Measurements from ENCODE around the gene ITGB5. TPM values are rescaled to one million over a fixed set of nuclear protein-coding genes. Genes with fewer than 3 reads are reported as not detected.

ITGB5 gene
- total RNA-seq, 1 donor from 2014 or later: 81.9 TPM

- Mint-ChIP-seq H3K4me3 (no peak overlapping the region), H3K27ac (ENCODE audit: unreplicated experiment) (peak overlapping the region; percentile 75), H3K4me1 (peaks cover 45% of the 10 kb centered on the region), H3K9me3 (no peaks in the 10 kb centered on the region), H3K27me3 (ENCODE audit: low read depth) (no peaks in the 10 kb centered on the region), H3K36me3 (ENCODE audit: low read depth) (peaks cover 3% of the 10 kb centered on the region)
- no peak for DNase-seq (ENCODE audit: low read depth, low spot score)
- TF ChIP-seq CTCF (conservative IDR thresholded peaks at IDR 0.05): no peak
Observed at GRCh38 chr3:124771083-124771445, 116.1 kb downstream of the ITGB5 start.

GRCh38 chr3:124770336-124771082 is 116.7 kb downstream of the ITGB5 start:
- TF ChIP-seq CTCF (conservative IDR thresholded peaks at IDR 0.05): no peak
- Mint-ChIP-seq H3K27ac (ENCODE audit: unreplicated experiment) (peak overlapping the region; percentile 75), H3K27me3 (ENCODE audit: low read depth) (no peaks in the 10 kb centered on the region), H3K4me3 (no peak overlapping the region), H3K9me3 (no peaks in the 10 kb centered on the region), H3K4me1 (peaks cover 45% of the 10 kb centered on the region), H3K36me3 (ENCODE audit: low read depth) (peaks cover 3% of the 10 kb centered on the region)
- DNase-seq (ENCODE audit: low read depth, low spot score): no peak

- Mint-ChIP-seq H3K4me3 (no peak overlapping the region), H3K27me3 (ENCODE audit: low read depth) (no peaks in the 10 kb centered on the region), H3K36me3 (ENCODE audit: low read depth) (no peaks in the 10 kb centered on the region), H3K9me3 (no peaks in the 10 kb centered on the region), H3K4me1 (peaks cover 37% of the 10 kb centered on the region), H3K27ac (ENCODE audit: unreplicated experiment) (no peak overlapping the region)
- no peak for DNase-seq (ENCODE audit: low read depth, low spot score)
- no peak for TF ChIP-seq CTCF (conservative IDR thresholded peaks at IDR 0.05)
Observed at GRCh38 chr3:124769462-124769861, 117.7 kb downstream of the ITGB5 start.

GRCh38 chr3:124768812-124769211 is 118.4 kb downstream of the ITGB5 start:
- H3K27ac Mint-ChIP-seq (ENCODE audit: unreplicated experiment): no peak overlapping the region
- no peak for DNase-seq (ENCODE audit: low read depth, low spot score)

GRCh38 chr3:124767691-124768090 is 119.5 kb downstream of the ITGB5 start:
- H3K27me3 Mint-ChIP-seq (ENCODE audit: low read depth): no peaks in the 10 kb centered on the region
- no peak for DNase-seq (ENCODE audit: low read depth, low spot score)
- H3K27ac Mint-ChIP-seq (ENCODE audit: unreplicated experiment): no peak overlapping the region
- no peak for TF ChIP-seq CTCF (conservative IDR thresholded peaks at IDR 0.05)
- no peak overlapping the region for H3K4me3 Mint-ChIP-seq
- no peaks in the 10 kb centered on the region for H3K9me3 Mint-ChIP-seq
- peaks cover 30% of the 10 kb centered on the region for H3K4me1 Mint-ChIP-seq
- H3K36me3 Mint-ChIP-seq (ENCODE audit: low read depth): no peaks in the 10 kb centered on the region

More at GRCh38 chr3:124768812-124769211, 118.4 kb downstream of the ITGB5 start:
- no peak overlapping the region for H3K4me3 Mint-ChIP-seq
- H3K4me1 Mint-ChIP-seq: peaks cover 36% of the 10 kb centered on the region
- no peak for TF ChIP-seq CTCF (conservative IDR thresholded peaks at IDR 0.05)
- H3K27me3 Mint-ChIP-seq (ENCODE audit: low read depth): no peaks in the 10 kb centered on the region
- no peaks in the 10 kb centered on the region for H3K36me3 Mint-ChIP-seq (ENCODE audit: low read depth)
- H3K9me3 Mint-ChIP-seq: no peaks in the 10 kb centered on the region

All from neural crest cell (in vitro differentiated cells).